NCI-H1417 treated with DMSO at 0.1 percent for 48 hours (cell line): ENCODE data around the gene SUSD6.
A peak's percentile ranks its signal among the peaks of the same experiment; 100 is the strongest.
"Not testable (repeated sequence)": the region's sequence is repeated elsewhere in the genome, so short reads cannot be mapped to it uniquely, and the experiment has no call there.

Source experiments
- DNase-seq: peaks from one replicate; lab custom pipeline; 2025; lab: John Stamatoyannopoulos, UW

SUSD6 gene

DNA sequence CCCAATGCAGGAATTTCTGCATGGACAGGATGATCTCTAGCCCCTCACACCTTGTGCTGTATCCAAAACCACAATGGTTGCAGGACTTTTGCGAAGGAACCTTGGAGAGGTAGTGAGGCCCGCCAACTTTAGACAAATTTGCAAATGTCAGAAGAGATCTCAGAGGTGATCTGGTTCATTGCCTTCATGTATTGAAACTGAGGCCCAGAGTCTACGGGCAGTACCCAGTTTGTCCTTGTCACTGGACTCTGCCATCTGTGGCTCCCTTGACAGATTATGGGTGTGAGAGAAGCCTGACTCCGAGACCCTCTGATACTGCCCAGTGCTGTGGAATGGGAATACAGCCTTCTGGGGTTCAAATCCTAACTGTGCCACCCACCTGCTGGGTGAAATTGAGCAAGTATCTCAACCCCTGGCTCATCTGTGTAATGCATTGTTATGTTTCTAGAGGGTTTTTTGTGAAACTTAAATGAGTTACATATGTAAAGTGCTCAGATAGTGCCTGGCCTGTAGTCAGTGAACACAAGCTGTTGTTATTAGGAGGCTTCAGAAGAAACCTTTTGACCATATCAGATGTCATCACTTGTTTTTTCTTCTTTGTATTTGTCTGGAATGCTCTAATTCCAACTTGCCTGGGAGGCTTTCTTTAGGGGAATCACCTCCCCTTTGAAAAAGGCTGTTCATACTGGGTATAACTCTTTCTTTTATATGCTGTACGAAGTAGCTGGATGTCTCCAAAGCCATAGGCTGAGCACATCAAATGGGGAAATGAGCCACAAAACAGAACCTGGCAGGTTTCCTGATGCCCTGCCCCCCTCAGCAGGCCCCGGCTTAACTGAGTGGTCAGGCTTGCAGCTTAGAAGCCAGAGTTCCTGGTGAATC is 84.2 kb downstream of the SUSD6 start:
- no peak for DNase-seq

- DNase-seq: peak; percentile 76
These were observed 84.8 kb downstream of the SUSD6 start for GRCh38 chr14:69696204-69696527.

DNA sequence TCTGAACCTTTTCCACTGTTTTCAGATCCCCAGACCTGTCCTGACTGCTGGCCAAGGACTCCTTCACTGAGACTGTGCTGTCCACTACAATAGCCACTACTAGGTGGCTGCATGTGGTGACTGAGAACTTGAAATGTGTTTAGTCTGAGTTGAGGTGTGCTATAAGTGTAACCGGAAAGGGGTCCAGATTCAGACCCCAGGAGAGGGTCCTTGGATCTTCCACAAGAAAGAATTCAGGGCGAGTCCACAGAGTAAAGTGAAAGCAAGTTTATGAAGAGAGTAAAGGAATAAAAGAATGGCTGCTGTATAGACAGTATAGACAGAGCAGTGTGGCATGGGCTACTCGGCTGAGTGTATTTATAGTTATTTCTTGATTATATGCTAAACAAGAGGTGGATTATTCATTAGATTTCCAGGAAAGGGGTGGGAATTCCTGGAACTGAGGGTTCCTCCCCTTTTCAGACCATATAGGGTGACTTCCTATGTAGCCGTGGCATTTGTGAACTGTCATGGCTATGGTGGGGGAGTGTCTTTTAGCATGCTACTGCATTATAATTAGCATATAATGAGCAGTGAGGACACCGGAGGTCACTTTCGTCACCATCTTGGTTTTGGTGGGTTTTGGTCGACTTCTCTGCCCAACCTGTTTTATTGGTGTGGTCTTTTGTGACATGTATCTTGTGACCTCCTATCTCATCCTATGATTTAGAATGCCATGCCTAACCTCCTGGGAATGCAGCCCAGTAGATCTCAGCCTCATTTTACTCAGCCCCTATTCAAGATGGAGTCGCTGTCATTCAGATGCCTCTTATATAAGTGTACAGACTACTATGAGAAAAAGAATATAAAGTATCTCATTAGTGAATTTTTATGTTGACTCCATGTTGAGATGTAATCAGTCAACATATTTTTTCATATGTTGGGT is 85.5 kb downstream of the SUSD6 start:
- no peak for DNase-seq

DNA sequence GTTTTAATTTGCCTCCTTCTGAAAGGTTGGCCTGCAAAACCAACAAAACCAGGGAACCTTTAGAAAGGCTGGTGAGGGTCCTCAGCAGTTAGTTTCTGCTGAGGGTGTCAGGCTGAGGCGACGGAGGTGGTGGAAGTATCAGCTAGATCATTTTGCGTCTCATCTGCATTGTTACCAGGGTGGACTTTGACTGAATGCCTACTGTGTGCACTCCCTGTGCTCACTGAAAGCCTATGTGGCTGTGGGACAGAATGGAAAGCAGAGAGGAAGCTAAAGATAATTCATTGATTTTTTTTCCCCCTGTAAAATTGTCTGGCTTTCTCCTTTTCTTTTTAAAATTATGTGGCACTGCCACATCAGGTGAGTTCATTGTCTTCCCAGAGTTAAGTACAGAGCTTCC is 87.2 kb downstream of the SUSD6 start:
- no peak for DNase-seq

DNA sequence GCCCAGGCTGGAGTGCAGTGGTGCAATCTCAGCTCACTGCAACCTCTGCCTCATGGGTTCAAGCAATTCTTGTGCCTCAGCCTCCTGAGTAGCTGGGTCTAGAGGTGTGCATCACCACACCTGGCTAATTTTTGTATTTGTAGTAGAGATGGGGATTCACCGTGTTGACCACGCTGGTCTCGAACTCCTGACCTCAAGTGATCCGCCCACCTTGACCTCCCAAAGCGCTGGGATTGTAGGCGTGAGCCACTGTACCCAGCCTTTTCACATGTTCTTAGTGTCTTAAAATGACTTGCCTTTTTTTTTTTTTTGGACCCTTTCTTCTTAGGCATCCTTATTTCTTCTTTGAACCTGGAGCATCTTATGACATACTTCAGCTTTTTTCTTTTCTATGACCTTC is 87.8 kb downstream of the SUSD6 start:
- not testable (repeated sequence) for DNase-seq

DNA sequence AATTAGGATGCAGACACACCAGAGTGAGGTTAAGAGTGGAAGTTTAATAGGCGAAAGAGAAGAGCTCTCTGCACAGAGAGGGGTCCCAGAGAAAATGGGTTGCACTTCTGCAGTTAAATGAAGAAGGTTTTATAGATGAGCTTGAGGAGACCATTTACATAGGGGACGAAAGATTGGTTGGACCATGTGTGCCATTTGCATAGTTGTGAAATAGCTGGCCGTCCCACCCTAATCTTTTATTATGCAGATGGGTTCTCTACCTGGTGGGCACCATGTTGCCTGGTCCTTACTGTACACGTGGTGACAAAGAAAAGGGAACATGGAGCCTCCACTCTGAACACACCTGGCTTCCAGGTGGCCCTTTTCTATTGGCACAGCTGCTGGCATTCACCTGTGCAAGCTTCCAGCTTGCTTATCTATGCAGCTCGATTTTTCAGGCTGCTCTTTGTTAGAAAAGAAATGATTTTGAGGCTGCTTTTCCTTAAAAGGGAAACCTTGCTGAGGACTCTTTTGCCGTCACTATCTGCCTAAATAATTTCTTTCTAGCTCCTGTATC is 88.4 kb downstream of the SUSD6 start:
- DNase-seq: no peak

DNA sequence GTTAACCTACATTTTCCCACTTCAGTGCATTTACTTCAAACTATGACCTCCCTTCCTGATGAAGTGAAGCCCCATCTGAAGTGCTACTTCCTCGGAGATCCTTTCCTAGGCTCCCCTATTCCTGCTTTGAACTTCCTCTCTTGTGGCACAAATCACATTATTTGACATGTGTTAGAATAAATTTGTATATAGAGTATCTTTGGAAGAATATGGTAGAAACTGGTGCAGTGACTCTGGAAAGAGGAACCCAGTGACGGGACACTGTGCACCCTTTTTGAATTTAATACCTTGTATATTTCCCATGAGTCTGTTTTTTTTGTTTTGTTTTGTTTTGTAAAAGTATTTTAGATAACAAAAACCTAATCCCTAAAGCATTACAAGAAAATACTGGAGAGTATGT is 89.2 kb downstream of the SUSD6 start:
- DNase-seq: no peak

- DNase-seq: no peak
These were observed 89.9 kb downstream of the SUSD6 start for GRCh38 chr14:69701291-69701690.

DNA sequence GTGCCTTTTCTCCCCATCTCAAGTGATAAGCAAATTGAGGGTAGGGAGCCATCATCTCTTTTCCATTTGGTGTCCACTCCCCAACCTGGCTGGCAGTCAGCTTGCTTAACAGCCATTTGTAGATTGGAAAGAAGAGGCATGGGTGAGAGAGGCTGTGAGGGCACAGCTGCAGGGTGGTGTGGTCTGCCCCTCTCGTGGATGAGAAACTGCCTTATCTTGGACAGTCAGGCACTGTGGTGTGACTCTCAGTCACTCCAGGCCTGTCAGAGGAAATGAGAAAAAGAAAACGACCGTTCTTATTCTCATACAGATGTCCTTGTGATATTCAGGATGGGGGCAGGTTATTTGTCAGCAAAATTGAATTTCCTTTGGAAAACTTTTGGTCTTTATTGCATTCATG is 90.5 kb downstream of the SUSD6 start:
- DNase-seq: no peak

- no peak for DNase-seq
These were observed 91.9 kb downstream of the SUSD6 start for GRCh38 chr14:69703047-69704039.

DNA sequence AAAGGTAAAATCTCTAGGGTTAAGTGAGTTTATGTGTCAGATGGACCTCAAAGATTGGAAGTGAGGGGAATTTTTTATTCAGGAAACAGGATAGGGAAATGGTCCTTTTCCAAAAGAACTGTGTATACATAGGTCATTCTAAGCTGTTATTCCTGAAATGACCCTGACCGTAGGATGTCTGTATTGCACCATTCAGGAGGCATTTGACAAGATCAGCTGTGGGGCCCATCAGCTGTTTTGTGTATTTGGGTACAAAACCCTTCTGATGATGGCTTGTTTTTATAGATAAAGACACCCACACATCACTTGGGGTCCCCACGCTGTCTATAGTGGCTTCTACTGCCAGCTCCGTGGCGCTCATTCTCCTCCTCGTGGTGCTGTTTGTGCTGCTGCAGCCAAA is 92.9 kb downstream of the SUSD6 start:
- DNase-seq: no peak

- no peak for DNase-seq
These were observed 94.3 kb downstream of the SUSD6 start for GRCh38 chr14:69705706-69706105.

DNA sequence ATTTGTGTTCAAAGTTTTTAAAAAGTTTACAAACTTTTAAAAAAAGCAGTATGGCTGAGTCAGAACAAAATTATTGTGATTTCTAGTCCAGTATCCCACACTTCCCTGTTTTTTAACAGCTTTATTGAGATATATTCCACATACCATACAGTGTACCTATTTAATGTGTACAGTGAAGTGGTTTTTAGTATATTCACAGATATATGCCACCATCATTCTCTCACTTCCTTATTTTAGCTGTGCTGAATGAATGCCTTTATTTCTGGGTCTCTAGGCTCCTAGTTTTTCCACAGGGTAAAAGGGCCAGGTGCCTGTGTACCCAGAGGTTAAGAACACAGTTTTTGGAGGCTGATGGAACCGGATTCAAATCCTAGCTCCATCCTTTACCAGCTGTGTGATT is 96.7 kb downstream of the SUSD6 start:
- no peak for DNase-seq

- no peak for DNase-seq
These were observed 97.5 kb downstream of the SUSD6 start for GRCh38 chr14:69708586-69709560.

DNA sequence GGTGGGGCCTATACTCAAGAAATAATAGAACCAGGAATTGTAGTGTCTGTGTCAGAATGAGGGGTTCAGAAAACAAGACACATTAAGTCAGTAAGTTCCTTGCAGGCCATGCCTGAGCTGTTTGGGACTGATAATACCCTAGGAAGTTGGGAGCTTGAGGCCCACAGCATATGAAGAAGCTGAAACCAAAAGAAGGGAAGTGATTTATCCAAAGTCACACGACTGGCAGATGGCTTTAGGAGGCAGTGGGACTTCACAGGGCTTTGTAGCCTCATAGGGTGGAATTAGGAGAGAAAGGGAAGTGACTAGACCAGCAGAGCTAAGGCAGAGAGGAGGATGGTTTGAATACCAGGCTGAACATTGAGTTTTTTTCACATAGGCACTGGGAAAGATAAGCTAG is 99.0 kb downstream of the SUSD6 start:
- no peak for DNase-seq

- no peak for DNase-seq
These were observed 99.7 kb downstream of the SUSD6 start for GRCh38 chr14:69711065-69711464.

- DNase-seq: no peak
These were observed 100.1 kb downstream of the SUSD6 start for GRCh38 chr14:69711477-69711876.

GRCh38 chr14:69711881-69712560 is 100.6 kb downstream of the SUSD6 start:
- no peak for DNase-seq

DNA sequence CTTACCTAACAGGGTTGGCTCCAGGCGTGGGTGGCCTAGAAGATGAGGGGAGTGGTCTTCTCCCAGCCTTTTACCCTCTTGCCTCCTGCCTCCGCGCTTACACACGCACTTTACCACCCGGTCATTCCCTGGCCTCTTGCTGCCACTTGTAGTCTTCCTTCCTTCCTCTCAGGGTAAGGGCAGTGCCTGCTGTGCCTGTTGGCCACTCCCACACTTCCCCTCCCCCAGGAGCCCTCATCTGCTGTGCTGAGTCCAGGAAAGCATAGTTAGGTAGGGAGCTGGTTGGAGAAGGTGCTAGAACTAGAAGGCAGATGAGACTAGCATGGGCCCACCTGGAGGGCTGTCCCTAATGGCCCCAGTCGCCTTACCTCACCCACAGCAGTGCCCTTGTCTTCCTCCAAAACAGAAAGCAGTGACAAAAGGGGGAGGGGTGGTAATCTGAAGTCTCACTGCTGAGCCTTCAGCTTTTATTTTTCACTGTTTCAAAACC is 101.2 kb downstream of the SUSD6 start:
- DNase-seq: peak; percentile 76
